A172 (cell line): Measurements from ENCODE around the gene RIMS4. TPM values are rescaled to one million over a fixed set of nuclear protein-coding genes. Genes with fewer than 3 reads are reported as not detected.

Experiments
- DNase-seq: peaks from one replicate; pipeline ENCODE4 v3.0.0-alpha.2; 2015; ENCODE audit warnings: low spot score
- total RNA-seq: library from RNA; depleted of rRNA; stranded (reverse); fragments of >200 nt; shearing (Covaris generic); gene quantifications from 2 replicates; pipeline ENCODE4 v1.2.3, GENCODE V29; 2014

The RIMS4 gene
- total RNA-seq, 1 experiment from 2014 or later, result 0.02 TPM

- no peak for DNase-seq
Measured at GRCh38 chr20:44796311-44796710, 14.0 kb downstream of the RIMS4 start.

- no peak for DNase-seq
Measured at GRCh38 chr20:44795836-44796235, 14.5 kb downstream of the RIMS4 start.

DNA sequence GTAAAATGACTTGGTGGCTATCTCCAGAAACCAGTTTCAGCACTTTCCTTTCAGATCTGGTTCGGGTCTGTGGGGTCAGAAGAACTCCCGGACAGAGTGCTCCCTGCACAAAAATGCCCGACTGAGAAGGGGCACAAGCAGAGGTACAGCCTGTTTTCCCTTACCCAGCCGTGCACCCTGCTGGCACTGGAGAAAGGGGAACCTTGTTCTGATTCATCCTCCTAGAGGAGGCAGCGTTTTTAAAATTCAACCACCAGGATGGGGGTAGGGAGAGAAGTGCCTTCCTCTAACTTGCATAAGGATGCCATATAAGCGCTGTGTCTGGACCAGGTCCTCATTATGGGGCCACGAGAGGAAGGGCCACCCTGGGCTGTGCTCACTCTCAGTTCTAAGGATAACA lies 17.6 kb downstream of the RIMS4 start:
- no peak for DNase-seq

GRCh38 chr20:44790638-44791393 lies 19.5 kb downstream of the RIMS4 start:
- DNase-seq, result no peak

DNA sequence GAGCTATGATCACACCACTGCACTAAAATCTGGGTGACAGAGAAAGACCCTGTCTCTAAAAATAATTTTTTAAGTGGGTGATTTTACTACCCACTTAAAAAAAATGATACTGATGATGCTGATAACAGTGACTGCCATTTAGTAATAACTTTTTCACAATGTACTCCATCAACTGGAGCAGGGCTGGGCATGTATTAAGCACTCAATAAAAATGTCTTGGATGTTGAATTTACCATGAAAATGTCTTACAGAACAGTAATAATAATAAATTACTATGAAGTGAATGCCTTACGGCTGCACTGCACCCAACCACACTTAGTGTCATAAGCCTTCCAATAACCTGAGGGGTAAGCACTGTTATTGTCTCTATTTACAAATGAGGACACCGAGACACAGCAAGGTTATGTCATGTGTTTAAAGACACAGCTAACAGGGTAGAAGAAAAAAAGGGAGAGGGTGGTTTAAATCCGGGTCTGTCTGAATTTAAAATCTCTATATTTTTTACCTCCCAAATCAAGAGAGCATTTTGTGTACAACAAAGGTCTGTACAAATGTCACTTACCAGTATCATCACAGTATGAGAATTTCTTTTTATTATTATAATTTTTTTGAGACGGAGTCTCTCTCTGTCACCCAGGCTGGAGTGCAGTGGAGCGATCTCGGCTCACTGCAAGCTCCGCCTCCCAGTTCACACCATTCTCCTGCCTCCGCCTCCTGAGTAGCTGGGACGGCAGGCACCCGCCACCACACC lies 21.5 kb downstream of the RIMS4 start:
- no peak for DNase-seq

DNA sequence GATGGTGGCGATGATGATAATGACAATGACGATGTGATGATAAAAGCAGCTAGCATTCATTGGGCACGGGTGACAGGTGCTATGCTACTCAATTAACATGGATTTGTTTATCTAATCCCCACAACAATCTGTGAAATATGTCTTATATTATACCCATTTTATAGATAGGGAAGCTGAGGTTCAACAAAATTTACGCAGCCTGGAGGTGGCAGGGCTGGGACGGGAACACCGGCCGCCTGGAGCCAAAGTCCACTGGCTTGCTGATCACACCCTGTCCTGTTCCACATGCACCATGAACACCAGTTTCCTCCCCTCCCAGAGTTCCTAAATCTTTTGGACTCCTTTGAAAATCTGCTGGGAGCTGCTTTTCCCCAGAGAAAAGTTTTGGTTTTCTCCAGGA lies 23.0 kb downstream of the RIMS4 start:
- no peak for DNase-seq

DNA sequence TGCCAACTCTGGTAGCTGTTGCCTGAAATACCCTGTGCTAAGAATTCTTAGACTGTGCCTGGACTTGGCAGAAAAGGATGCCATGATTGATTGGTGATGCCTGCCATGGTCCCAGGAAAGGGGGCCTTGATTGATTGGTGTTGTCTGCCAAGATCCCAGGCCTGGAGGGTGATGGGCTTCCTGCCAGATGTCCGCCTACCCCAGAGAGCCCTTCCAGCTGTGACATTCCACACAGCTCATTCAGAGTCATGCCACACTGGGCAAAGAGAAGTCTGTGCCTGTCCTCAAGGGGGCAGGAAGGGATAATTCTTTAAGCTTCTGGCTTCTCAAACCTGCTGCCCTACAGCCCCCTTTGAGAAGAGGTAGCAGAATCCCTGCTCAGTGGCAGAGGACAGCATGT lies 24.6 kb downstream of the RIMS4 start:
- DNase-seq, result no peak

DNA sequence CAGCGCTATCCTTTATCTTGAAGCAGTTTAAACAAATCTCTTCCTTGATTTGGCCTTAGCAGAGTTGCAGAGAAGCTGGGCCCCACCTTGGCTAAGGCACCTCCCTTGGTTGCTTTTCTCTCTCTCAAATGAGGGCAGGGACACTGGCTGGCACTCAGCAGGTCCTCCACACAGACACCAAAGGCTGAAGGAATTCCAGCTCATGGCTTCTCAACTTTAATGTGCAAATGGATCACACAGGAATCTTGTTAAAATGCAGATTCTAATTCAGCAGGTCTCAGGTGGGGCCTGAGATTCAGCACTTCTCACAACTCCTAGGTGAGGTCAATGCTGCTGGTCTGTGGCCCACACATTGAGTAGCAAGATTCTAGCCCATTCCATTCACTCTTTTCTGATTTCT lies 25.7 kb downstream of the RIMS4 start:
- DNase-seq, result no peak

DNA sequence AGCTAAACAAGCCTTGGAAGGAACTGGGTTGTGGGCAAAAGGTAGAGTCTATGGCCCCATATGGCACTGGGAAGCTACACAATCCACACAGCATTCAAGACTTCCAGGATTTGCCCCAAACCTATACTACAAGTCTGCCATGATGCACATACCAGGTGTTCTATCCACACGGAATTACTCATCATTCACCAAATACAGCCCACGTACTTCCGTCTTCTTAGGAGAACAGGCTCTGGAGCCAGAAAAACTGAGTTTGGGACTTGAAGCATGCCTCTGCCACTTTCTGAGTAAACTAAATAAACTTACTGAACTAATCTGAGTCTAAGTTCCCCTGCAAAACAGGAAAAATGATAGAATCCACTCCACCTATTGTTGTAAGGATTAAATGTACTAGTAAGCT lies 28.6 kb downstream of the RIMS4 start:
- DNase-seq, result no peak

- DNase-seq, result no peak
Measured at GRCh38 chr20:44781118-44781517, 29.2 kb downstream of the RIMS4 start.

- peak; percentile 45 for DNase-seq
Measured at GRCh38 chr20:44780226-44780625, 30.1 kb downstream of the RIMS4 start.

DNA sequence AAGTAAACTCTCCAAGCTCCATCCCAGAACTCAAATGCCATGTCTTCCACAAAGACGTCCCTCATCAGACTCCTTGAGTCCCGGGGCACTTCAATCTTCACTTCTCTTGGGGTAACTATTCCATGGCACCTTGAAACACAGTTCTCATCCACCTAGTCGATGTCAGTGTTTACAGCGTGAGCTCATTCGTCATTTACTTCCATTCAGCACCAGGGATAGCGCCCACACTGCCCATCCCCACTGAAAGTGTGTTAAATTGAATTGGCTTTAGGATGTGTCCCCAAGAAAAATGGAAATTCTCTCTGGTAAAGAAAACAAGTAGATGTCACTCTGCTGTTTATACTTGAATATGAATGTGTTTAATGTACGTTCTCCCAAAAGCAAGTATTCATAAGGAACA lies 33.4 kb downstream of the RIMS4 start:
- peak; percentile 26 for DNase-seq

- no peak for DNase-seq
Measured at GRCh38 chr20:44773070-44773829, 37.1 kb downstream of the RIMS4 start.

- DNase-seq, result no peak
Measured at GRCh38 chr20:44772636-44773035, 37.7 kb downstream of the RIMS4 start.

DNA sequence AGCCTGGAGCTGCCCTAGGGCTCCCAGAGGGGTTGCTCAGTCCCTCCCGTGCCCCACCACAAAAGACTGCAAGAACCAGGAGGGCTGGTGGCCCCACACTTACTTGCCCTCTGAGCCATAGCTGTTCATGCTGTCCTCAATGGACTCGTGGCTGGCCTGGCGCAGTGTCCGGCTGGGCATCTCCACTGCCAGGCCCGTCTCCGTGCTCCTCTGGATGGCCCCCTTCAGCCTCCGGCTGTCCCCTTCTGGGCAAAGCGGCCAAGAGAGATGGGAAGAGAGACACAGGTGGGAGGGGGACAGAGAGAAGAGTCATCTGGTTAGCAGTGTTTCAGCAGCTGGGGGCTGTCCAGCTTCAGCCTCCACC lies 39.2 kb downstream of the RIMS4 start:
- DNase-seq, result no peak

- DNase-seq, result no peak
Measured at GRCh38 chr20:44770484-44771171, 39.7 kb downstream of the RIMS4 start.

DNA sequence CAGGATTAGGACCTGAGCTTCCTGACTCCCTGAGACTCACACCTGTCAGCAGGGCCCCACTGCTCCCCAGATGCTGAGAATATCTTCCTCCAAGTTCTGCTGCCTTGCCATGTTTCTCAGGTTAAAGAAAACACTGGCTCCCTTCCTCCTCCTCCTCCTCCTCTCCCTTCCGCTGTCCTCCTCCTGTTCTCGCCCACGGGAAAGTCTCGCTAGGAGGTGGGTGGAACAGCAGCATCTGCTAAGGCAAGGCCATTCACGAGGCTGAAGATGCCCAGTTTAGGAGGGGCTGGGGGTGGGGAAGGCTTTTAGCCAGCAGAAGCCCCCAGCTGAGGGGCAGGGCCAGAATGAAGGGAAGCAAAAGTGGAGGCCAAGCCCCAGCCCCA lies 40.9 kb downstream of the RIMS4 start:
- no peak for DNase-seq

DNA sequence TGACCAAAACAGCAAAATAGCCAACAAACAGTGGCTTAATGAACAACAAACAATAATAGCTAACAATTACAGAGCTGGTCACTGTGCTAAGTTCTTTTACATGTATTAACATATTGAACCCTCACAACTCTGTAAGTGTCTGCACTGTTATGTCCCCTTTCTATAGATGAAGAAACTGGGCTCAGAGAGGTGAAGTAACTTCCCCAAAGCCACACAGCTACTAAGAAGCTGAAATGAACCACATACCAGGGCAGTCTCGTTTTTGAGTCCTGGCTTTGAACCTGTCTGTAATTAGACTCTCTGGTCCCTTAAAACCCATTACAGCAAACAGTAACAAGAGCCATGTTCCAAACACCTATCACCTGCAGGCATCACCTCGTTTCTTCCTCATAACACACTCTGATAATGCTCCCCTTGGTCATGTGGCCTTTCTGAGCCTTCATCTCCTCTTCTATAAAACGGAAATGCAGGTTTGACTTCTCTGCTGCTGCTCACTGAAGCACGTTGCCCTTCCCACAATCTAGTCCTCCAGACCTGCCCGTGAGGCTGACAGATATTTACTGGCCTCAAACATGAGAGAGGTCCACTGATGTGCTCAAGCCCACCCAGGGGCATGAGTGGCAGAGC lies 41.4 kb downstream of the RIMS4 start:
- no peak for DNase-seq

GRCh38 chr20:44768256-44768655 lies 42.1 kb downstream of the RIMS4 start:
- no peak for DNase-seq

DNA sequence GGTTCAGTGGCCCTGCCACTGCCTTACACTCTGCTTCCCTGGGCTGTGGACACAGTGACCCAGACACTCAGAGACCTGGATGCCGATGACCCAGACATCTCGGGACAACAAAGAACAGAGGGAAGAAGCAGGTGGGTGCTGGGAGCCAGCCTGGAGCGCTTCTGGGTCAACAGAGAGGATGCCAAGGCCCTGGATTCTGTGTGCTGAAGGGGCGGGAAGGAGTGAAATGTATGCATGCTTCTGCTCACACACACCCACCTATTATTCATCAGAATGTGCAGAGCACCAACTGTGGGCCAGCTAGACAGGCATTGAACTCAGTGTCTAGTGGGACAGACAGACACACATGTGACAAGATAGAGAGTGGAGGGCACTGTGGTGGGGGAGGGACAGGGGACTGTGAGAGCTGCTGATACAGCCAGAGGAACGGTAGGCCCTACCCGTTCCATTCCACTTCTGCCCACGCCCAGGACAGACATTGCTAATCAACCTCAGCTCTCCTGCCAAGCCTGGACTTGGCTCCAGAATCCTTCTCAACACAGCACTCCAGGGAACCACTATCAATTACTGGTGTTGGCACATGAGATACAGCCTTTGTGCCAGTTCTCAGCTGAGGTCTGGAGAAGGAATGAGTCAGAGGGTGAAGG lies 44.5 kb downstream of the RIMS4 start:
- peak; percentile 46 for DNase-seq

GRCh38 chr20:44765091-44765490 lies 45.3 kb downstream of the RIMS4 start:
- DNase-seq, result no peak
